ENCODE results near the gene NCF2.

DNA sequence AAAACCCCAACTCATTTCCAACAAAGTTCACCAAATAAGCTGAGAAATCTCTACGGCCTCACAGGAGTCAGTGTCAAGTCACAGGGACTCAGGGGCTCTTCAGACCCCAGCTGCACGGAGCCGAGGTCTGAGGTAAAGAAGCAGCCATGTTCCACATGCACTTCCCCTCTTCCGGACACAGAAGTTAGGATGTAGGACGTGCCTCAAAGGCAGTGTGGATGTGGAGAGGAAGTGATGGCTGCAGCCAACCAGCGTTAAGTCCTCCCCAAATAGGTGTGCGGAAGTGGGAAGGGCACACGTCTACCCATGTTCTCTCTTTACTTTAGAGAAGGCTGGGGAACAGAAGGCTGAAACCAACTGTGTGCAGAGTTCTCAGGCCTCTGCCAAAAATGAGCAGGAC lies 14.6 kb upstream of the NCF2 start:
- no peak for TF ChIP-seq TAF1 (IDR thresholded peaks at IDR 0.05; ENCODE audit: borderline replicate concordance, low read depth, low read length)
- TF ChIP-seq POLR2A (IDR thresholded peaks at IDR 0.05; ENCODE audit: low read depth, low read length) = no peak
- TF ChIP-seq POLR2AphosphoS5 (IDR thresholded peaks at IDR 0.05; ENCODE audit: low read depth, low read length) = peak; percentile 50; the same call in 1 of the 2 replicates
